GM21390 (cell line): Measurements from ENCODE around the gene MYO1C.
"Not testable (repeated sequence)": the region's sequence is repeated elsewhere in the genome, so short reads cannot be mapped to it uniquely, and the experiment has no call there.

Experiments
- ATAC-seq: cut with Tn5 transposase; IDR thresholded peaks from one replicate; pipeline ENCODE4 v1.9.1; 2021; ENCODE audit not compliant: unreplicated experiment

MYO1C gene

GRCh38 chr17:1508709-1509108 is 16.2 kb upstream of the MYO1C start:
- ATAC-seq: not testable (repeated sequence)

- ATAC-seq: no peak
Observed at GRCh38 chr17:1506649-1507267, 14.3 kb upstream of the MYO1C start.

- ATAC-seq: no peak
Observed at GRCh38 chr17:1505586-1505985, 13.1 kb upstream of the MYO1C start.

GRCh38 chr17:1504866-1505265 is 12.4 kb upstream of the MYO1C start:
- ATAC-seq: no peak

- no peak for ATAC-seq
Observed at GRCh38 chr17:1503699-1504098, 11.2 kb upstream of the MYO1C start.

- no peak for ATAC-seq
Observed at GRCh38 chr17:1498869-1499268, 6.4 kb upstream of the MYO1C start.

- no peak for ATAC-seq
Observed at GRCh38 chr17:1498233-1498632, 5.7 kb upstream of the MYO1C start.

- ATAC-seq: no peak
Observed at GRCh38 chr17:1497831-1498230, 5.3 kb upstream of the MYO1C start.

GRCh38 chr17:1496869-1497268 is 4.4 kb upstream of the MYO1C start:
- ATAC-seq: no peak

GRCh38 chr17:1495265-1495989 is 2.9 kb upstream of the MYO1C start:
- no peak for ATAC-seq

GRCh38 chr17:1494736-1495253 is 2.3 kb upstream of the MYO1C start:
- ATAC-seq: no peak

GRCh38 chr17:1494203-1494602 is 1.7 kb upstream of the MYO1C start:
- ATAC-seq: no peak

- no peak for ATAC-seq
Observed at GRCh38 chr17:1493291-1493980, 950 bp upstream of the MYO1C start.

GRCh38 chr17:1491443-1492248 is 840 bp downstream of the MYO1C start:
- ATAC-seq: no peak

GRCh38 chr17:1490643-1491442 is 1.6 kb downstream of the MYO1C start:
- ATAC-seq: no peak

GRCh38 chr17:1488826-1489270 is 3.6 kb downstream of the MYO1C start:
- no peak for ATAC-seq

- peak; percentile 27 for ATAC-seq
Observed at GRCh38 chr17:1487939-1488825, 4.3 kb downstream of the MYO1C start.

- no peak for ATAC-seq
Observed at GRCh38 chr17:1486802-1487695, 5.4 kb downstream of the MYO1C start.
